GM18517 (cell line): ENCODE results near the gene VARS2.
"Not testable (repeated sequence)": the region's sequence is repeated elsewhere in the genome, so short reads cannot be mapped to it uniquely, and the experiment has no call there.

ENCODE experiments used
- ATAC-seq: cut with Tn5 transposase; IDR thresholded peaks from one replicate; pipeline ENCODE4 v1.9.1; 2021; ENCODE audit warnings: mild to moderate bottlenecking, moderate library complexity; ENCODE audit not compliant: unreplicated experiment

Gene VARS2

DNA sequence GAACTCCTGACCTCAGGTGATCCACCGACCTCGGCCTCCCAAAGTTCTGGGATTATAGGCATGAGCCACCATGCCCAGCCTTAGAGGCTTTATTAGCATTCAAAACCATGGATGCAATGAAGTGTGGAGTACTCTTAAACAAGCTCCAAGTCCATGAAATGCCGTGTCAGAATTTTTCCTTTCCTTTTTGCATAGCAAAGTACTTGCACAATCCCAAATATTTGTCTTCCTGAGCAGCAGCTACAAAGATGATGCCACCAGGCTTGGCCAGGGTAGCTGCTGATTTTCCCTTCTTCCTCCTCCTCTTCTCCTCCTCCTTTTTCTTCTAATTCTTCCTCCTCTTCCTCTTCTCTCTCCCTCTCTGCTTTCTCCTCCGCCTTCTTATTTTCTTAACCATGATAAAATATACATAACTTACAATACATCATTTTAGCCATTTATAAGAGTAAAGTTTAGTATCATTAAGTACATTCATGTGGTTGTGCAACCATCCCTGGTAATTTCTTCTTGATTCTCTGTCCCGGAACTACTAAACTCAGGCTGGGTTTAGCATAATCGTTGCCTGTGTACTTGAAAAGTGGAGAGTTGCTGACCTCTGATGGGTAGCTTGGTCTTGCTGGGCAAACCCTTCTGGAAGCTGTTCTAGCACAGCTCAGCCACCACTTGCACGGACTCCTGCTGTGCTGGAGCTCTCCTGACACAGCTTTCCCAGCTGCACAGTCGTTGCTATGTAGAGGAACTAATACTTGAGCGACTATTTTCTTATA is 47.1 kb downstream of the VARS2 start:
- ATAC-seq = no peak

DNA sequence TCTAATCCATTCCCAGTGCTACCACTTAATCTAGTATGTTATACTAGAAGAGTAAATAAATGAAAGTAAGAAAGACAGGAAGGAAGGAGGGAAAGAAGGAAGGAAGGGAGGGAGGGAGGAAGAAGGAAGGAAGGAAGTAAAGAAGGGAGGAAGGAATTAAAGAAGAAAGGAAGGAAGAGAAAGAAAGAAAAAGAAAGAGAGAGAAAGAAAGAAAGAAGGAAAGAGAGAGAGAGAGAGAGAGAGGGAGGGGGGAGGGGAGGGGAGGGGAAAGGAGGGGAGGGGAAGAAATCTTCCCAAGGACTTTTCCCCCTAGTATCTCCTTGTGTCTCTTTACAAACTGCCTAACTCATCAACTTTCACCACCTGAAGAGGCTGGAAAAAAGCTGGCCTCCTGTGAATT is 48.7 kb downstream of the VARS2 start:
- ATAC-seq = no peak

GRCh38 chr6:30963641-30964040 is 49.6 kb downstream of the VARS2 start:
- ATAC-seq = no peak

DNA sequence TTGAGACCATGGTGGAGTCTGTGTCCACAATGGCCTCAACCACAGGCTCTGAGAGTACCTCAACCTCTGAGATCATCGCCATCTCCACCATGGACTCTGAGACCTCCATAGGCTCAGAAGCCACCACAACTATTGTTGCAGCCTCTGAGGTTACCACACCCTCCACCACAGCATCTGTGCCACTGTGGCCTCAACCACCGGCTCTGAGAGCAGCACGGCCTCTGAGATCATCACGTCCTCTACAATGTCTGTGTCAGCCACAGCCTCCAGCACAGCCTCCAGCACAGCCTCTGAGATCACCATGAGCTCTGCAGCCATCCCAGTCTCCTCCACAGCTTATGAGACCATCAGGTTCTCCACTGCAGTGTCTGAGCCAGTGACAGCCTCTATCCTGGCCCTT is 50.0 kb downstream of the VARS2 start:
- no peak for ATAC-seq

GRCh38 chr6:30965140-30965601 is 51.1 kb downstream of the VARS2 start:
- ATAC-seq = no peak

- ATAC-seq = no peak
Measured at GRCh38 chr6:30966154-30966553, 52.1 kb downstream of the VARS2 start.

GRCh38 chr6:30969171-30969570 is 55.1 kb downstream of the VARS2 start:
- ATAC-seq = not testable (repeated sequence)

GRCh38 chr6:30970946-30971345 is 56.9 kb downstream of the VARS2 start:
- ATAC-seq = no peak

DNA sequence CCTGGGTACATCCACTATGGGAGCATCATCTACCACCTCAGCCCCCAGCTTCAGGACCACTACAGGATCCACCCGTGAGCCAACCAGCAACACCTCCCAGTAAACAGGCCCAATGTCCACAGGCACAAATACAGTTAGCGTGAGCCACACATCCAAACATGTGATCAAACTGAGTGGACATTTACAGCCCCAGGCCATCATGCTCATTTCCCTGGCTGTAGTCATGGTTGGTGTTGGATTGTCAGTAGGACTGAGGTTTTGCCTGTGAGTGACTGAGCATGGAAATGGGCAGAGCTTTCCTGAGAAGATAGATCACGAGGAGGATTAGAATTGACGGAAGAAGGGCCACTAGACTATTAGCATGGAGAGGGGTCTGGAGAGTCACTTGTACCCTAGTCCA is 58.8 kb downstream of the VARS2 start:
- no peak for ATAC-seq

- no peak for ATAC-seq
Measured at GRCh38 chr6:30974490-30975252, 60.6 kb downstream of the VARS2 start.
